B cell (primary cell): ENCODE data around the gene C10orf88.

ENCODE experiments used
- CTCF ChIP-seq: fragments of 200-600 bp; IDR thresholded peaks from one replicate; pipeline ENCODE4 v1.8.0; 2022; ENCODE audit warnings: antibody characterized with exemption, mild to moderate bottlenecking
- EZH2 ChIP-seq: IDR thresholded peaks from 2 replicates; pipeline ENCODE4 v1.6.1; 2012; ENCODE audit warnings: borderline replicate concordance, low read depth, mild to moderate bottlenecking, moderate library complexity, low read length; ENCODE audit not compliant: insufficient read depth, poor library complexity, severe bottlenecking

- no peak for TF ChIP-seq CTCF
- TF ChIP-seq EZH2 = no peak
Observed at GRCh38 chr10:122939856-122940543, 14.0 kb downstream of the C10orf88 start.
